ENCODE measurements around the gene PCNA. TPM values are rescaled to one million over a fixed set of nuclear protein-coding genes. Genes with fewer than 3 reads are reported as not detected.
"Not testable (repeated sequence)": the region's sequence is repeated elsewhere in the genome, so short reads cannot be mapped to it uniquely, and the experiment has no call there.

PCNA gene
- total RNA-seq, 1 donor from 2014 or later: 87.5 TPM

DNA sequence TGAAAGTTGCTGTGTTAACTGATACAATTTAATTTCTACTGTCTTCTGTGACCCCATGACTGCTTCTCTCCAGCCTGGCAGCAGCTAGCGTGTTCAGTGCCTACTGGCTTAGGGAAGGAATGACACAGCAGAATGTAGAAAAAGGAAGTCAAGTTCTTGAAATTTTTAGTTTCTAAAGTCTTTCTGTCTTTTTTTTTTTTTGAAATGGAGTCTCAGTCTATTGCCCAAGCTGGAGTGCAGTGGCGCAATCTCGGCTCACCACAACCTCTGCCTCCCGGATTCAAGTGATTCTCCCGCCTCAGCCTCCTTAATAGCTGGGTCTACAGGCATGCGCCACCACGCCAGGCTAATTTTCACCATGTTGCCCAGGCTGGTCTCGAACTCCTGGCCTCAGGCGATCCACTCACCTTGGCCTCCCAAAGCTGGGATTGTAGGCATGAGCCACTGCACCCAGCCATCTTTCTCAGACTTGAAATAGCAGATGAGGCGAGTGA, 39.3 kb downstream of the PCNA start:
- peaks cover 2% of the 10 kb centered on the region for H3K36me3 Mint-ChIP-seq
- H3K4me3 Mint-ChIP-seq: no peak overlapping the region
- TF ChIP-seq, protein P1, sequence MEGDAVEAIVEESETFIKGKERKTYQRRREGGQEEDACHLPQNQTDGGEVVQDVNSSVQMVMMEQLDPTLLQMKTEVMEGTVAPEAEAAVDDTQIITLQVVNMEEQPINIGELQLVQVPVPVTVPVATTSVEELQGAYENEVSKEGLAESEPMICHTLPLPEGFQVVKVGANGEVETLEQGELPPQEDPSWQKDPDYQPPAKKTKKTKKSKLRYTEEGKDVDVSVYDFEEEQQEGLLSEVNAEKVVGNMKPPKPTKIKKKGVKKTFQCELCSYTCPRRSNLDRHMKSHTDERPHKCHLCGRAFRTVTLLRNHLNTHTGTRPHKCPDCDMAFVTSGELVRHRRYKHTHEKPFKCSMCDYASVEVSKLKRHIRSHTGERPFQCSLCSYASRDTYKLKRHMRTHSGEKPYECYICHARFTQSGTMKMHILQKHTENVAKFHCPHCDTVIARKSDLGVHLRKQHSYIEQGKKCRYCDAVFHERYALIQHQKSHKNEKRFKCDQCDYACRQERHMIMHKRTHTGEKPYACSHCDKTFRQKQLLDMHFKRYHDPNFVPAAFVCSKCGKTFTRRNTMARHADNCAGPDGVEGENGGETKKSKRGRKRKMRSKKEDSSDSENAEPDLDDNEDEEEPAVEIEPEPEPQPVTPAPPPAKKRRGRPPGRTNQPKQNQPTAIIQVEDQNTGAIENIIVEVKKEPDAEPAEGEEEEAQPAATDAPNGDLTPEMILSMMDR (IDR thresholded peaks at IDR 0.05; ENCODE audit: unreplicated experiment): no peak
- DNase-seq (ENCODE audit: low spot score in 2 of 2, unreplicated experiment in 2 of 2): no peak
- H3K4me1 Mint-ChIP-seq: no peaks in the 10 kb centered on the region
- no peaks in the 10 kb centered on the region for H3K9me3 Mint-ChIP-seq
- H3K27me3 Mint-ChIP-seq (ENCODE audit: low read depth): no peaks in the 10 kb centered on the region
- no peak overlapping the region for H3K27ac Mint-ChIP-seq

DNA sequence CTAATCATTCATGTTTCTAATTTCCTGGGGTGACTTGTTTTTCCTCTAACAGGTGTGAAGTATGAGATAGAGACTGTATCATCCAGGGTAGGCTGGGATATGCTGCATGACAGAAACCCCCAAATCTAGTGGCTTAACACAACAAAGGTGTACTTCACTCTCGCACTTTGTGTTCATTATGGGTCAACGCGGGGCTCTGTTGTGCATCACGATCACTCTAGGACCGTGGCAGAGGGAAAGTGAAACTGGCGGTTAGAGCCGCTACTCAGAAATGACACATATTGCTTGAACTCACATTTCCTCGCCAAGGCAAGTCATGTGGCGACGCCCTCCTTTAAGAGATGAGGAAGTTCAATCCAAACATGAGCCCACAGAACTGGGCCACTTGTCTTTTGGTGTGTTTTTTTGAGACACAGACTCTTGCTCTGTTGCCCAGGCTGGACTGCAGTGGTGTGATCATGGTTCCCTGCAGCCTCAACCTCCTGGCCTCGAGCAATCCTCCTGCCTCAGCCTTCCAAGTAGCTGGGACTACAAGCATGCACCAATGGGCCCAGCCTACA, 41.3 kb downstream of the PCNA start:
- DNase-seq (ENCODE audit: low spot score in 2 of 2, unreplicated experiment in 2 of 2): no peak
- TF ChIP-seq, protein P1 (IDR thresholded peaks at IDR 0.05; ENCODE audit: unreplicated experiment): no peak
- Mint-ChIP-seq H3K4me1 (no peaks in the 10 kb centered on the region), H3K9me3 (no peaks in the 10 kb centered on the region), H3K27ac (no peak overlapping the region), H3K27me3 (ENCODE audit: low read depth) (no peaks in the 10 kb centered on the region), H3K36me3 (no peaks in the 10 kb centered on the region), H3K4me3 (no peak overlapping the region)

DNA sequence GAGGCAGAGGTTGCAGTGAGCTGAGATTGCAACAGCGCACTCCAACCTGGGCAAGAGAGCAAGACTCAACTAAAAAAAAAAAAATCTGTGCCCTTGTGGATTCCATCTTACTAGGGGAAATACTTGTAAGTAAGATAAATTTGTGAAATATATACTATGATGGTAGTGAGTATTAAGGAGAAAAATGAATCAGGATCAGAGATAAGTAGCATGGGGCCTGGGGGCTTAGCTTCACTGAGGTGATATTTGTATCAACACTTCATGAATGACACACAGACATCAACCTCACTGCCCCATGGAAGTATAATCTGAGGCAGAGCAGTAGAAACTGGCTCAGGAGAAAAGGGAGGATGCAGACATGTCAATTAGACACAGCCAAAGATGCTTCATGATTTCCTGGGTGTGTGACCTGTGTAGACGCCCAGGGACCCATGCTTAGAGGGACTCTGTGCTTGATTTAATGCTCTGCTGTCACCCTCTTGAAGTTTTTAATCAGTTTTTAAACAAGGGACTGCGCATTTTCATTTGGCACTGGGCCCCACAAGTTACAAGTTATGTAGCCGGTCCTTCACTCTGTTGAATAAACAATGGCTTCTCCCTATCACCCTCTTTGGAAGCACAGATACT, 41.9 kb downstream of the PCNA start:
- Mint-ChIP-seq H3K27ac (no peak overlapping the region), H3K27me3 (ENCODE audit: low read depth) (no peaks in the 10 kb centered on the region), H3K4me3 (no peak overlapping the region), H3K4me1 (no peaks in the 10 kb centered on the region), H3K9me3 (no peaks in the 10 kb centered on the region), H3K36me3 (no peaks in the 10 kb centered on the region)
- DNase-seq (ENCODE audit: low spot score in 2 of 2, unreplicated experiment in 2 of 2): no peak
- TF ChIP-seq, protein P1 (IDR thresholded peaks at IDR 0.05; ENCODE audit: unreplicated experiment): no peak

DNA sequence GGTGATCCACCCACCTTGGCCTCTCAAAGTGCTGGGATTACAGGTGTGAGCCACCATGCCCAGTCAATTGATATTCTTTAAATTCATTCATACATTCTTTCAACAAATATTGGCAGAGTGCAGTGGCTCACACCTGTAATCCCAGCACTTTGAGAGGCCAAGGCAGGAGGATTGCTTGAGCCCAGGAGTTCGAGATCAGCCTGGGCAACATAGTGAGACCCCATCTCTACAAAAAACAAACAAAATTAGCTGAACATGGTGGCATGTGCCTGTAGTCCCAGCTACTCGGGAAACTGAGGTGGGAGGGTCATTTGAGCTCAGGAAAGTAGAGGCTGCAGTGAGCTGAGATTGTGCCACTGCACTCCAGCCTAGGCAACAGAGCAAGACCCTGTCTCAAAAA, 42.8 kb downstream of the PCNA start:
- not testable (repeated sequence) for H3K4me3 Mint-ChIP-seq, H3K9me3 Mint-ChIP-seq

DNA sequence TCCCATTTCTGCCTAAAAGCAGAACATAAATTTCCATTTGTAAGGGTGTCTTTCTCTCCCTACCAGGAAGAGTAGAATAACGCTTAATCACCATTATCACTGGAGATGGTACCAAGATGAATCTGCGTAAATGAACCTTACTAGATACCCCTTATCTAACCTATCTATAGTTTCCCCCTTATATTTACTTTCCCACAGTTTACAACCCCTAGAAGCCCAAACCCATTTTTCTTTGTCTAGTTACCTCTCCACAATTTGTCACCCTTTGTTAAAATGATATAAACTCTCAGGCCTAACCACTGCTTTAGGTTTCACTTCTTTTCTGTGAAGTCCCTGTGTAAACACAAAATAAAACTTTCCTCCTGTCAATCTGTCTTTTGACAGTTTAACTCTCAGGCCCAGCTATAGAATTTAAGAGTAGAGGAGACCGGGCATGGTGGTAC, 45.5 kb downstream of the PCNA start:
- Mint-ChIP-seq H3K27ac (peak overlapping the region; percentile 51), H3K4me1 (no peaks in the 10 kb centered on the region), H3K36me3 (no peaks in the 10 kb centered on the region), H3K27me3 (ENCODE audit: low read depth) (no peaks in the 10 kb centered on the region), H3K4me3 (no peak overlapping the region), H3K9me3 (no peaks in the 10 kb centered on the region)
- TF ChIP-seq, protein P1 (IDR thresholded peaks at IDR 0.05; ENCODE audit: unreplicated experiment): no peak
- DNase-seq (ENCODE audit: low spot score in 2 of 2, unreplicated experiment in 2 of 2): no peak

More for the DNA sequence above, 42.8 kb downstream of the PCNA start:
- not testable (repeated sequence) for DNase-seq (ENCODE audit: low spot score in 2 of 2, unreplicated experiment in 2 of 2); H3K36me3 Mint-ChIP-seq; H3K27me3 Mint-ChIP-seq (ENCODE audit: low read depth); H3K4me1 Mint-ChIP-seq; H3K27ac Mint-ChIP-seq

DNA sequence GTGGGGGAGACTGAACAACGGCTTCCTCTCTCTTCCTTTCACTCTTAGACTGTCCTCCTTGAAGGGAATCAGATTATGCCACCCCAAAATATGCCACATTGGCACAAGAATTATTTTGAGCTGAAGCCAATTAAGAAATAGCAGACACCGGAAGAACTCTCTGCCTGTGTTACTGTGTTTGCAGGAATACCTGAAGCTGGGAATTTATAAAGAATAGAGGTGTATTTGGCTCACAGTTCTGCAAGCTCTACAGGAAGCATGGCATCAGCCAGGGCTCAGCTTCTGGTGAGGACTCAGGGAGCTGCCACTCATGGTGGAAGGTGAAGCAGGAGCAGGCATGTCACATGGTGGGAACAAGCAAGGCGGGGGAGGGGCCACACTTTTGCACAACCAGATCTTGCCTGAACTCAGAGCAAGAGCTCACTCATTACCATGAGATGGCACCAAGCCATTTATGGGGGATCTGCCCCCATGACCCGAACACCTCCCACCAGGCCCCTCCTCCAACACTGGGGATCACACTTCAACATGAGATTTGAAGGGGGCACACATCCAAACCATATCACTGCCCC, 46.0 kb downstream of the PCNA start:
- no peaks in the 10 kb centered on the region for H3K4me1 Mint-ChIP-seq
- TF ChIP-seq, protein P1 (IDR thresholded peaks at IDR 0.05; ENCODE audit: unreplicated experiment): no peak
- H3K9me3 Mint-ChIP-seq: no peaks in the 10 kb centered on the region
- no peaks in the 10 kb centered on the region for H3K36me3 Mint-ChIP-seq
- no peak overlapping the region for H3K4me3 Mint-ChIP-seq
- no peak overlapping the region for H3K27ac Mint-ChIP-seq
- DNase-seq (ENCODE audit: low spot score in 2 of 2, unreplicated experiment in 2 of 2): no peak
- H3K27me3 Mint-ChIP-seq (ENCODE audit: low read depth): no peaks in the 10 kb centered on the region

Data from mesothelial cell of epicardium (in vitro differentiated cells).